ENCODE data around the gene TRPM2.
"Not testable (repeated sequence)": the region's sequence is repeated elsewhere in the genome, so short reads cannot be mapped to it uniquely, and the experiment has no call there.

Gene TRPM2

DNA sequence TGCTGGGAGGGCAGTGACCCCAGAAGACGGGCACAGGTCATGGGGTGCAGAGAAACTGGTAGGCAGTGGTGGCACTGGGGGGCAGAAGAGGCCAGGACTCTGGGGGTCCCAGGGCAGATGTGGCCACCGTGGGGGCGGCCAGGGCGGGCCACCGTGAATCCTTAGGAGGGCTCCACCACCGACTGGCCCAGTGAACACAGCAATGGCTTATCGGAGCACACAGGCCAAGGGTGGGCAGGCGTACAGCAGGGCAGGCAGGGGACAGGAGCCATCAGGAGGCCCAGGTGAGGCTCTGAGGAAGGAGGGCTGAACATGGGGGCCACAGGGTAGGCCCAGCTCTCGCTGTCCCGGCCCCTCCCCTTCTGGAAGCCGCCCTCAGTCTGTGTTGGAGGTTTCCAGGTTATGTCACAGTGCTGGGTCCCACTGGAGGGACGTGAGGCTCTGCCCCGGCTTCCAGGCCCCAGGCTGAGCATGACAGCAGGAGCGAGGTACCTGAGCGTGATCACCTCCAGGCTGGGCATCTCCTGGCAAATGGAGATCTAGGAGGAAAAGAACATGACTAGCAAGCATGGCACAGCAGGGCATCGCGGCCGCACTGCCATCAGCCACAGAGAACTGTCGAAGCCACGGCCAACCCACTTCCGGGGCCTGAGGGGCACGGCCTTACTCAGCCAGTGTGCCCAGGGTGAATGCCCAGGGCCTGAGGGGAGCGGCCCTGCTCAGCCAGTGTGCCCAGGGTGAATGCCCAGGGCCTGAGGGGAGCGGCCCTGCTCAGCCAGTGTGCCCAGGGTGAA, 18.0 kb upstream of the TRPM2 start:
- DNase-seq = no peak

DNA sequence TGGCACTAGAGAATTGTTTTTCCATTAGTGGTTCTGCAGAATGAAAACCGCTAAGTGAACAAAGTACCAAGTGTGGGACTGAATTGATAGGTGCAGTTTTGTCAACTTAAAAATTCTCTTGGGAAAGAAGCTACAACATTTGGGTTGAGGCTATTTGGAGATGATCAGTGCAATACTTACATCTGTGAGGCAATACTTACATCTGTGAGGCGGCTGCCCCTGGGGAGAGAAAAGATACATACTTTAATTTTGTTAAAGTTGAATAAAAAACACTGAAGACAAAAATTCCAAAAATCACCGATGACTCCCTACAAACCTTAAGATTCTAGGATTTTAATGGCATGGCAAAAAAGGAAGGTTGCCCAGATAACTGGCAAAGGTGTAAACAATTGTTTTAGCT, 16.0 kb upstream of the TRPM2 start:
- no peak for DNase-seq

DNA sequence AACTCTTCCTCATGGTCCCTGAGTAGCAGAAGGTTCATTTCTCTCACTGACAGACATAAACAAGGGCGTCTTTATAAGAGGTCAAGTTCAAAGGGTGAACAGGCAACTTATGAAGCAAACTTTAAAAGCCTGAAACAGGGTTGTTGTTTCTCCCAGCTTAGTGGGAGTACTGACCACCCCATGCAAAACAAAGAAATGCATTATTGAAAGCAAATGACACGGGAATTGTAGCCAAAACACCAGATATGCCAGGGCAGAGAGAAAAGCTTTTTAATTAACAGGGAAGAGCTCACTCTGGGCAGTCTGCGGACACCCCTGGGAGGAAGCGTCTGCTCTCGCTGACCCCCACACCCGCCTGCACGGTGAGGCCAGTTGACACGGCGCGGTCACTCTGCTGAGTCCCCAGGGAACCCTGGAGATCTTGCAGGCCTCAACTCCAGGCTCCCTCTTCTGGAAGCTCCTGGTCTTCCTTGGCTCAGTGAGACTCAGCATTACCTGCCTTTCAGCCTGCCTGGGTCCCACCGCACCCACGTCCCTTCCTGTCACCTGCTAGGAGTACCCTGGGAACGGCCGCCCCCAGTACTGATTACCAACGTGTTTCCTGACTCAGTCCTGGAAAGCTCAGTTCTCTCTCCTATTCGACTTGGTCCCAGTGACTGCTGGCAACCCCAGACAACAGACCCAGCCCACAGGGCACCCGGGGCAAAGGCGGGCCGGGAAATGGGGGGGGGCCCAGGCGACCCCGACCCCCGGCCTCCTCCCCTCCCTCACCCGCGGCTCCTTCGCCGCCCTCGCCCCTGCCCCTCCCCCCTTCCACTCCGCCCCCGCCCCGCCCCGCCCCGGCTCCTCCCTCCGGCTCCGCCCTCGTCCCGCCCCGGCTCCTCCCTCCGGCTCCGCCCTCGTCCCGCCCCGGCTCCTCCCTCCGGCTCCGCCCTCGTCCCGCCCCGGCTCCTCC, 15.2 kb upstream of the TRPM2 start:
- no peak for DNase-seq

DNA sequence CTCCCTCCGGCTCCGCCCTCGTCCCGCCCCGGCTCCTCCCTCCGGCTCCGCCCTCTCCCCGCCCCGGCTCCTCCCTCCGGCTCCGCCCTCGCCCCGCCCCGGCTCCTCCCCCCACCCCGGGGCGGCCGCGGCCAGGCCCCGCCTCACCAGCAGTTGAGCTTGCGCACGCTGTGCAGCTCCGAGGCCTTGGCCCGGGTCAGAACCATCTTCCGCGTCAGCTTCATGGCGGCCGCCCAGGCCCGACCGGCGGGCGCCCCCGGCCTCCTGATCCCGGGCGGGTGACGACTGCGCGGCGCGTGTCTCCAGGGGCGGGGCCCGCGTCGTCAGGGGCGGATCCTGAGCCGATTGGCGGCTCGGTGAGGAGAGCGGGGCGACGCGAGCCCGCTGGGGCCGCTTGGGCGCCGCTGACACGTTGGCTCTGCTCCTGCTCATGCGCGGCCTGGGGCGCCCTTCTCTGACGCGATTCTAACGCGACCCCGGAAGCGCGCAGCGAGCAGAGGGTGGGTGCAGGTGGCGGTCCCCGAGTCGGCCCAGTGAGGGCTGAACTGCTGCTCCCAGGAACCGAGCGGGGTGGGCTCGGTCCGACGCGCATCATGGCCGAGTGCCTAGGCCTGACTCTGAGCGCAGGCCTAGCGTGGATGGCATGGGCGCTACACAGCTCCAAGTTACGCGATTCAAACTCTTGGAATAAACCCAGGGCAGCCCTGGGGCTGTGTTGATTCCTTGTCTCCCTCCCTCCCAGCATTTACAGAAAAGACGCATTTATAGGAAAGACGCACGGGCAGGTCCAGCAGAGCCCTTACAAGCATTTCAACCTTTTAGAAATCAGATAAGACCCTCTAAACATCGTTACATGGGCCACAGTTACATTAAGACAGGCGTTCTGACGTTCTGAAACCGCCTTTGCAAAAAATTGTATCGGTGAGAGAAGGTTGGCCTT, 14.2 kb upstream of the TRPM2 start, which contains the start of gene CFAP410:
Gene CFAP410 (minus strand): TSS at position 420 of the 940 bp plus-strand sequence. CDS start 196 bp downstream, at position 224.
- peak; percentile 95 for DNase-seq

DNA sequence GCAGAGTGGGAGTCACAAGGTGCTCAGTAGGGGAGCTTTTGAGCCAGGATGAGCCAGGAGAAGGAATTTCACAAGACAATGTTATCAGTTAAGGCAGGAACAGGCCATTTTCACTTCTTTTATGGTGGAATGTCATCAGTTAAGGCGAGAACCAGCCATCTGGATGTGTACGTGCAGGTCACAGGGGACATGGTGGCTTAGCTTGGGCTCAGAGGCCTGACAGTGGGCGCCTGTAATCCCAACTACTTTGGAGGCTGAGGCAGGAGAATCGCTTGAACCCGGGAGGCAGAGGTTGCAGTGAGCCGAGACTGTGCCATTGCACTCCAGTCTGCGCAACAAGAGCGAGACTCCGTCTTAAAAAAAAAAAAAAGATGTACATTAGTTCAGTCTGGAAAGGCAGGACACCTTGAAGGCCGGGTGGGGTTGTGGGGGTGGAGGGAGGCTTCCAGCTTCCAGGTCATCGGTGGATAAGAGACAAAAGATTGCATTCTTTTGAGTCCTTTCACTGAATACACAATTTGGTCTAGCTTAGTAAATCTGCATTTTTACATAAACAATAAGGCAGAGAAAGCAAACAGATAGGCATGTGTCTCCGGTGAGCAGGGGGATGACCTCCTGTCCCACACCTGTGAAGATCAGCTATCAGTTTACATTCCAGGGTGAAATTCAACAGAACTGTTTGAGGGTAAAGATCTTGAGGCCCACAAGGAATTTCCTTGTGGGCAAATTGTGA, 11.5 kb upstream of the TRPM2 start:
- not testable (repeated sequence) for DNase-seq

DNA sequence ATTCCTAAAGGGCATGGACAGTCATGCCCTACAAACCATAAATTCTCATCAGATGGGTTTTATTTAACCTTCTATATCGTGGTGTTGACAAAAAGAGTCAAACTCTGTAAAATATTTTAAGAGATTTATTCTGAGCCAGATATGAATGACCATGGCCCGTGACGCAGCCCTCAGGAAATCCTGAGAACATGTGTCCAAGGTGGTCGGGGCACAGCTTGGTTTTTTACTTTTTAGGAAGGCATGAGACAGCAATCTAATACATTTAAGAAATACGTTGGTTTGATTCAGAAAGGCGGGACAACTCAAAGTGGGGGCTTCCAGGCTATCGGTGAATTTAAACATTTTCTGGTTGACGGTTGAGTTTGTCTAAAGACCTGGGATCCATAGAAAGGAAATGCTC, 10.4 kb upstream of the TRPM2 start:
- not testable (repeated sequence) for DNase-seq

DNA sequence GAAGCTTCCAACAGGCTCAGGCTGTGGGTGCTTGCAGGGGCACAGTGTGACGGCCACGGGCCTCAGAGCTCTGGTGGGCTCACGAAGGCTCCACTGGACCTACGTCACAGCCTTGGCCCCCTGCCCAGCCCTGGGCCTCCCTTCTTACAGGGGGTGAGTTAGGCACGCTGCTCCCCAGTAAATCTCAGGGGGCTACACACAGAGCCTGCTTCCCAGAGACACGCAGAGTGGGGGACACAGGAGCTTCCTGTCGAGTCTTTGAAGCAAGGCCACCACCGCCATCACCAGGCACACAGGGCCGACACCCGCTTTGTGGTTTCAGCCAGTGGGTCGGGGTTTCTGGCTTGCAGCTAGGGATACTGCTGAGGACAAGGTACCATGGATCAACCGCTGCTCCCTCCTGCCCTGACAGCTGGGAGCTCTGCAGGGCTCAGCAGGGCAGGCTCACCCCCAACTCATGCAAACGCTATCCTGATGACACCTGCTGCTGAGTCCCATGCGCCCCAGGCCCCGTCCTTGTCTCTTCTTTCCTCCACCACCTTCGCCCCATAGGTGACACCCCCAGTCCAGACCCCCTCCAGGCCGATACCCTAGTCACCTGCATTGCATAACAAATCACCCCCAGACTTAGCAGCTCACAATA, 8.8 kb upstream of the TRPM2 start:
- no peak for DNase-seq

DNA sequence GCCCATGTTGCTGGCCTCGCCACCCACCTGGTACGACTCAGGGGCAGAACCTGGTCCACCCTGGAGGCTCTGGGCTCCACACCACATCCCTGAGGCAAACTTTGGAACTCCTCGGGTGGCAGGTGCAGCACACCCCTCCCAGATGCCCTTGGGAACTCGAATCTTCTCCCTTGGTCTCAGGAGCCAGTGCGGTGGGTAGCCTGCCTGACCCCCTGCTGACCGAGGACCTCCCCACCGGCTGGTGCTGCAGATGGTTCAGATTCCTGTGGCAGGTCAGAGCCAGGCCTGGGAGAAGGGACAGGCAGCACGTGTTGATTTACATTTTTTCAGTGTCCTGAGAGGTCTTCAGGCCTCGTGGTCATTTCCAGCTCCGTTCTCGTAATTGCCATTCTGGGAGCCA, 7.9 kb upstream of the TRPM2 start:
- DNase-seq = no peak

DNA sequence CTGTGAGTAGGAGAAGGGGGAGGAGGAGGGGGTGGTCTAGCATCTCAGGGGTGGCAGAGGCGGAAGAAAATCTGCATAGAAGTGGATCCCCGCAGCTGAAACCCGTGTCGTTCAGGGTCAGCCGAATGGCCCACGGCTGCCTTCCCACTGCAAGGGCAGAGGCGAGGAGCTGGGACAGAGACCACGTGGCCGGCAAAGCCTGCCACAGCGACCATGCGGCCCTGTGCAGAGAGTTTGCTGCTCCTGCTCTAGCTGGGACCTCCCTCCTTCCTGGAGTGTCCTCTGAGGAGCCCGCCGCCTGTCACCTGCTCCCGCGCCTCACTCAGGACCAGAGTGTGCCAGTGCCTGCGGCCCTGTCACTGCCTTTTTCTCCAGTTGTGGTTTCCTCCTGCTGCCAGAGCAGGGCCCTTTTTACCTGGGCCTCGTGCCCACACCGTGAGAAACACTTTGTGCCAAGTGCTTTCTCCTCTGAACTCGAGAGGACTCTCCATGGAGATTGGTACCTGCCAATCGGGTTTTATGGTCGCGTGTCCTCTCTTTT, 5.4 kb upstream of the TRPM2 start:
- no peak for DNase-seq

DNA sequence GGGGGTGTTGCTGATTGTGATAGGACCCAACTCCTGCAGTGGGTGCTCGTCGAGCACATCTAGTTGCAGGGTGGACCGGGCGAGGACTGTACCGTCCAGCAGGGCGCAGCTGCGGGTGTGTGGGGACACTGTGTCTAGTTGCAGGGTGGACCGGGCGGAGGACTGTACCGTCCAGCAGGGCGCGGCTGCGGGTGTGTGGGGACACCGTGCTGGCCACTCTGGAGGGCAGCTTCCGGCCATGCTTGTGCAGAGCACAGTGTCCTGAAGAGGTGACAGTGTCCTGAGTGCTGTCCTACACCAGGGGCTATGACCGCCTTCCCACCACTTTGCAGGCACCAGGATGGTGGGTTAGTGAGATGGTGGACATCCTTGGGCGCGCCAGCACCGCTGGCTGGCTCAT, 4.6 kb upstream of the TRPM2 start:
- no peak for DNase-seq

DNA sequence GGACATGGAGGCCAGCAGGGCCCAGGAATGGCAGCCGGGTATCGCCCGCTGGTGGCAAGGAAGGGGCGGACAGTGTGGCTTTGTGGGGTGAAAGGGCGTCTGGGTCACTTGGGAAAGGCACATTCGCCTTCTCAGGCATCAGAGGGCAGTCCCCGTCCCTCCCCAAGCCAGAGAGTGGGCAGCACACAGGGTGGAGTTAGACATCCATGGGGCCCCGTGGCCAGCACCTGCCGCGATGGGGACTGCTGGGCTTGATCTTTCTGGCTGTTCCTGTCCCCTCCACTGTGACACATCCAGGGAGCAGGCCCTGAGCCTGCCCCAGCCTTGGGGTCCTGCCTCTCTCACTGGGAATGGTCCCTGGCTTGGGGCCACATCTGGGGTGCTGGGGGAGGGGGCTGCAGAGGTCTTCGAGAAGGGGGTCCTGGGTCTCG, 4.0 kb upstream of the TRPM2 start:
- DNase-seq = no peak

DNA sequence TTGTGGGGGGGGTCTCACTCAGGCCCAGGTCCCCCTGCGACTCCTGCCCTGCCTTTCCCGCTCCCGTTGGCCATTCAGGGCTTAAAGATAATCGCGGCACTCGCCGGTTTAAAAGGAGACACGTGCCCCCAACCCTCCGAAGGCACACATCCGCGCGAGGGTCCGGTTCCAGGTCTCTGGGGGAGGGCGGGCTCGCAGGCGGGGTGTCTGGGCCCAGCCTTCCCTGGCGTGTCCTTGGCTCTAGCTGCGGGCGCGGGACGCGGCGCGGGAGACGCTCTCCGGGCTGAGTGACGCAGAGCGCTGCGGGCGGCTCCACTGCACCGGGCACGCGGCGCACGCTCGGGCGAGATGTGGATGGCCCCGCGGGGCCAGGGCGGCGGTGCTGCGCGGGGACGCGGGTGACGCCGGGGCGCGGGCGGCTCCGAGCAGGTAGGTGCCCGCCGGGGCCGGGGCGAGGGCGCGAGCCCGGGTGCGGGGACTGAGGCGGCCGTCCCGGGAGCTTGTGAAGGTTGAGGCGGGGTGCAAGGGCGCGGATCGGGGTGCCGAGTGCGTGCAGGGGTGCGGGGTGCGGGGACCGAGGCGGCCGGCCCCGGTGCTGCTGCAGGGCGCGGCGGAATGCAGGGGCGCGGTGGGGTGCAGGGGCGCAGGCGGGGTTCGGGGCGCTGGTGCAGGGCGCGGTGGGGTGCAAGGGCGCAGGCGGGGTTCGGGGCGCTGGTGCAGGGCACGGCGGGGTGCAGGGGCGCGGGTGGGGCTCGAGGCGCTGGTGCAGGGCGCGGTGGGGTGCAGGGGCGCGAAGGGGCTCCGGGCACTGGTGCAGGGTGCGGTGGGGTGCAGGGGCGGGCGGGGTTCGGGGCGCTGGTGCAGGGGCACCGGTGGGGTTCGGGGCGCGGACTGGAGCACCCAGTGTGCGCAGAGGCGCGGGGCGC, 3.3 kb upstream of the TRPM2 start:
- DNase-seq = no peak

DNA sequence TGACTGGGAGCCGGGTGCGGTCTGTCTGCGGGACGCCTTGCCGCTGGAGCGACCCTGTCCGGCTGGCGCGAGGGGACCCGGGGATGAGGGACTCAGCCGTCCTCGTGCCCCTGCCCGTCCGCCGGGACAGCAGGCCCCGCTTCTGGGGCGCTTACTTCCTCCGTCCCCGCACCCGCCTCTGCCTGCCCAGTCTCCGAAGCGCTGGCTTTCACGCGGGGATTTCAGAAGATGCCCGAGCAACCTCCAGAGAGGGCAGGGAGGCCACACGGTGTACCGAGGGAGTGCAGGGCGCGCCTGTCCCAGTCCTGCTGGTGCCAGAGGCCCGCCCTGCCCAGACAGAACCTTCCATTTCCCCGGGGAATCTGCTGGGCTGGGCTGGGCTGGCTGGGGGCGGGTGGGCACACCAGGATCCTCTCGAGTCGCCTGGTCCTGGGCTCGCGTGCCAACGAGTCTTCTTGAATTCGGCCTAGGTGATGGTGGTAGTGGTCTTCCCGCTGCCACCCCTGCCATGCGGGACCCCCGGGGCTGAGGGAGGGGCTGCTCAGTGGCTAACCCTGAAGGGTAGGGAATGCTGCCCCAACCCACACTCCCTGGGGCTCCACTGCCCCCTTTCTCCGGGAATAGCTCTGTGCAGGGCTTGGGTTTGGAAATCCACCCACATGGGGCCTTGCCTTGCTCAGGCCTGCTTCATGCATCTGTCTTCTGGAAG, 2.5 kb upstream of the TRPM2 start:
- DNase-seq = no peak

DNA sequence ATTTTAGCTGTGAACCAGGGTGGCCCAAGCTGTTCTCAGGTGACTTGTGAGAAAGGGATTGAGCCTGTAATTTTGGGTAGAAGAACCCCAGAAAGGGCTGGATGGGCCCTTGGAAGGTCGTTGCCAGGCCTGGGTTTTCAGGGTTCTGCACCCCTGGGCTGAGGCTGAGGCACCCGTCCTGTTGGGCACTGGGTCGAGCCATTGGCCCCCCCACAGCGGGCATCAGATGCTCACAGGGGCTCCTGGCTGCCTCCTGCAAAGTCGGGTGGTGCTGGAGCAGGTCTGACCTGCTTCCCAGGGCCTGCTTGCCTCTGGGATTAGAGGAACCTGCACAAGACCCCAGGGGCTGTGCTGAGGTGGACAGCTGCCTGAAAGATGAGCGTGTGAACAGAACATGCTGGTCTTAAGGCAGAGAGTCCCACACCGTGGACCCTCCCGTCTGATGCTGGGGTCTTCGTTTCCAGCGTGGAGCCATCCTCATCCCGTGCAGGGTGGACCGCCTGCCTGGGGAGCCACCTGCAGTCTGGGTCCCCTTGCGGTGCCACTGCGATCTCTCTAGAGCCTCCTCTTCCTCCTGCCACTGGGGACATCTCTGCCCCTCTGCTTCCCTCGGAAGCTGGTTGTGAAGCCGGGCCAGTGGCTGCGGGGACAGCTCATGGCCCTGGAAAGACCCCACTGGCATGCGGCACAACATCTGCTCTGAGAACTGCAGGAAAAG, 1.7 kb upstream of the TRPM2 start:
- no peak for DNase-seq

DNA sequence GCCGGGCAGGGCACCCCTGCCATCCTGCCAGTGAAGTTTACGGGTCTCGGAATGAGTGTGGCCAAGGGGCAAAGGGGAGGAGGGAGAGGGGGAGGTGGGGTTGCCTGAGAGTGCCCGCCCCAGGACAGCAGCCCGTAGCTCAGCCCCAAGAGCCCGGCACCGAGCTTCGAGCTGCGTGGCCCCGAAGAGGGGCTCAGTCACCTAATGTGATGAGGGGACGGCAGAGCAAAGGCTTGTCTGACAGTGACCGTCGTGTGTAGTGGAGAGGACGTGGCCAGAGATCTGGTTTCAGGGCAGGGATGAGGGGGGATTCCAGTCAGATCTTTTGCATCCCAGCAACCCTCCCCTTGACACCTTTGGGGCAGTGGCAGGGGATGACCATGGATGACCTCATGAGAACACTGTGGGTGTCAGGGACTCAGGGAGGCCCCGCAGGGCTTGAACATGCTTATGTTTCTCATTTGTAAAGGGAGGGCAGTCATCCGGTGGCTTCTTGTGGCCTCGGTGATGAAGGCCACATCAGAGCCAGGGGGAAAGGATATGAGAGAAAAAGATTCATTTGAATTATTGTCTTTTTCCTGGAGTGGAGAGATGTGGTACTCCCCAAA, 1.1 kb upstream of the TRPM2 start:
- DNase-seq = no peak

DNA sequence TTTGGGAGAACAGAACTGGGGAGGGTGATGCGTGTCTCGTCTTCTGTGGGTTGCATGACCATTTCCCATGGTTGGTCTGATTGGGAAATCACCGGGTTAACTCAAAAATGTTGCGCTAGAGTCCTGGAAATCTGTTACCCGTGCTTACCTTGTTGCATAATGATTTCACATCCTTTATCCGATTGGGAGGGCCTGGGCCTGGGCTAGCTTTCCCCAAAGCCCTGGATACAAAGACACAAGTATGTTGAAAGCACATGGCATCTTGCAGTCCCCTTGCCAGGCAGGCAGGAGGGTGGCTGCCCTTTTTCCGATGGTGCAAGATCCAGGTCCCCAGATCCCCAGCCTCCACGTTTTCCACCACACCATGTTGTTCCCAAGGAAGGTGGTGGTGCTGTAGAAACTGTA, 582 bp downstream of the TRPM2 start:
- DNase-seq = no peak

DNA sequence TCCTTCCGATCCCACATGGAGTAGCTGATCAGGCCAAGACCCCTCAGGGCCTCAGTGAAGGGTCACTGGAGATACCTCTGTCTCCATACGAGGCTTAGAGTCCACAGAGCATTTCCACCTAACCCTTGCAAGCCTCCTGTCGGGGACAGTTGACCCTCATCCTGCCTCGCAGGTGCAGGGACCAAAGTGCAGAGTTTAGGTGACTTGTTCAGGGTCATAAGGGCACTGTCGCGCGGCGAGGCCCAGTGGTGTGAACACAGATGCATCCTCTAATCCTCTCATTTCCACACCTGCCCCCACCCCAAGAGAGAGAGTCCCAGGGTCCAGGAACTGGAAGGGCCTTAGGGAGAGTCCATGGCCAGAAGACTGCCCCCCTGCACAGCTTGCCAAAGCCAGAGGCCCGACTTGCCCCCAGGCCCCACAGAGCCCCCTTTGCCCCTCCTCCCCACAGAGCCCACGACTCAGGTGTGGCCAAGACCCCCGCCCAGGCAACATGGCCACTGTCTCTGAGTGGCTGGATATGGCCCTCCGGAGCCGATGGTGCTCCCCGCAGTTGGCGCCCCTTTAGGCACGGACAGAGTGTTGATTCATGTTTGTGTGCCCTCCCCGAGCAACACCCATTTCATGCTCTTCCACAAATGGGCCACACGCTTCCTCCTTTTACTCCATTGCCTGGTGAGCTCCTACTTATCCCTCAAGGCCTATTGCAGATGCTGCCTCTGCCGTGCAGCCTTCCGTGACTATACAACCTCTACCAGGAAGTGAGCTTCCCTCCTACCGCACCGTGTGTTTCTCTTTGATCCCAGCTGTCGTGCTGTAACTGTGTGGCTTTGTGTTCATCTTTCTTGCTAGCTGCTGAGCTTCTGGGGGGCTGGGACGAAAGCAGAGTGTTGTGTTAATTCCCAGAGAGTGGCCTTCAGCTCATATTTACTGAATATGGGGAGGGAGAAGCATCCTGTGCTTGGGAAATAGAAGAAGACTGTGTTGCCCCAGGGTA, 1.7 kb downstream of the TRPM2 start:
- DNase-seq = no peak

Data from stimulated activated CD4-positive, alpha-beta T cell treated with anti-CD3 and anti-CD28 coated beads, Interleukin-4, amount 100 ng/mL, for 1 hour (primary cell).